Measurements from ENCODE around the gene ITLN2. TPM values are rescaled to one million over a fixed set of nuclear protein-coding genes. Genes with fewer than 3 reads are reported as not detected.
A peak's percentile ranks its signal among the peaks of the same experiment; 100 is the strongest.

The ITLN2 gene
- total and polyA plus RNA-seq, 9 of the 15 experiments (the other 6 are each of a cell fraction or from before 2014, with no cell fraction given) = not detected

DNA sequence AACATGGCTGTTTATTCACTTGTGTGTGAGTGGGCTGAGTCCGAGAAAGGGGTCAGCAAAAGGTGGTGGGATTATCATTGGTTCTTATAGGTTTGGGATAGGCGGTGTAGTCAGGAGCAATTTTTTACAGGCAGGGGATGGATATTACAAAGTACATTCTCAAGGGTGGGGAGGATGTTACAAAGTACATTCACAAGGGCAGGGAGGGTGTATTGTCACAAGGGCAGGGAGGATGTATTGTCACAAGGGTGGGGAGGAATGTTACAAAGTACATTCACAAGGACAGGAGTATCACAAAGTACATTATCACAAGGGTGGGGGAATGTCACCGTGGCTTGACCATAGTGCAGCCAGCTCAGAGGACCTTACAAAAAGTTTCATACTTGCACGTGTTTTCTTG, 31.1 kb upstream of the ITLN2 start (continued):
- TF ChIP-seq, protein P1, sequence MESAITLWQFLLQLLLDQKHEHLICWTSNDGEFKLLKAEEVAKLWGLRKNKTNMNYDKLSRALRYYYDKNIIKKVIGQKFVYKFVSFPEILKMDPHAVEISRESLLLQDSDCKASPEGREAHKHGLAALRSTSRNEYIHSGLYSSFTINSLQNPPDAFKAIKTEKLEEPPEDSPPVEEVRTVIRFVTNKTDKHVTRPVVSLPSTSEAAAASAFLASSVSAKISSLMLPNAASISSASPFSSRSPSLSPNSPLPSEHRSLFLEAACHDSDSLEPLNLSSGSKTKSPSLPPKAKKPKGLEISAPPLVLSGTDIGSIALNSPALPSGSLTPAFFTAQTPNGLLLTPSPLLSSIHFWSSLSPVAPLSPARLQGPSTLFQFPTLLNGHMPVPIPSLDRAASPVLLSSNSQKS (CRISPR knock-in tag; IDR thresholded peaks at IDR 0.05) = no peak
- TF ChIP-seq ARNT (IDR thresholded peaks at IDR 0.05) (no peak), ESRRA (IDR thresholded peaks at IDR 0.05; ENCODE audit: borderline replicate concordance, low read depth) (no peak)

DNA sequence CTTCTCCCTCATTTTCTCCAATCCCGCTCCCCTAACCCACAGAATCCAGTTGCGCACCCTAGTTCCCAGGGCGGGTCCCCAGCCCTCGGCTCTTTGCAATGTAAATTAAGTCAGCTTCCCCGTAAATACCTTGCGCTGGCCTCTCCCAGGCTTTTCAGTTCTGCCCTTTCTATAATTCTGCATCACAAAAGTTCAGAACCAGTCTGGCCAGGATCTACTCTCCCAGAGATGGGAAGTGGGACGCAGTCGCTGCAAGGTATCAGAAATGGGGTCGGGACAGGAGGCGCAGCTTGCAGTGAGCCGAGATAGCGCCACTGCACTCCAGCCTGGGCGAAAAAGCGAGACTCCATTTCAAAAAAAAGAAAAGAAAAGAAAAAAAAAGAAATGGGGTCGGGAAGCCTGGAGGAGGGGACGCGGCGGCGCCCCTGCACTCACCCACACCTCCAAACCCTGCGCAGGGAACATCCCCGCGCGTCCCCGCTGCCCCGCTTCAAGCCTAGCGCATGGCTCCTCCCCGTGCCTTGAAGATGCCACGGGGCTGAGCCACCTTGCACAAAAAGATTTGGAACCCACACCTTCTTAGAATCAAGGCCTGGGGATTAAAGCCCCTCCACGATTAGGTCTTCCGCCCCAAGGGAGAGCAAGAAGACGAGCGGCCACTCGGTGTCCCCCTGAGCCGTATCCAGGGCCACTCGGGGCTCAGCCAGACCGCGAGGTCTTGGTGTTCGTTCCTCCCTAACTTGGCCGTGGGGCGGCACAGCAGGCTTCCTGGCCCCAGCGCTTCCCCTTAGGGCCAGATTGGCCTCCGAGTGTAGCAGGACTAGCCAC, 27.2 kb upstream of the ITLN2 start:
- CTCF ChIA-PET (ENCODE audit: low intra/inter-chr PET ratio) = no interaction called here
- no peak overlapping the region for H3K4me3 ChIP-seq
- DNase-seq (ENCODE audit: extremely low read depth in 1 of 4, low spot score in 3 of 4) (no peak), FAIRE-seq (no peak), ATAC-seq (peak; percentile 41; the same call in 2 of the 3 replicates)
- H3K4me1 ChIP-seq (replicated peaks in 1 of 2; ENCODE audit: control insufficient read depth in 2 of 2, insufficient read depth in 2 of 2, low read length in 2 of 2) = peaks cover 0 to 6% of the 10 kb centered on the region in 2 experiments; a peak in 2 of 5 replicates
- BruUV-seq (replicated peaks) = no TSS peak
- peaks cover 0 to 14% of the 10 kb centered on the region in 2 experiments; a peak in 2 of 5 replicates for H3K27me3 ChIP-seq (ENCODE audit: control insufficient read depth in 2 of 2, insufficient read depth in 2 of 2, low read length in 2 of 2)
- H2AFZ ChIP-seq (ENCODE audit: low read depth, low read length) = no peak overlapping the region
- no peak overlapping the region for H3K27ac ChIP-seq (ENCODE audit: extremely low read depth, low read depth, low read length)
- H3K79me2 ChIP-seq (ENCODE audit: control insufficient read depth, insufficient read depth, low read length) = no peaks in the 10 kb centered on the region
- TF ChIP-seq DACH1 (IDR thresholded peaks at IDR 0.05; ENCODE audit: partially characterized antibody) = no peak
- no peak for TF ChIP-seq PCBP2 (IDR thresholded peaks at IDR 0.05; ENCODE audit: low read depth, low read length, poor library complexity, severe bottlenecking)
- TF ChIP-seq VEZF1 (CRISPR knock-in tag; IDR thresholded peaks at IDR 0.05) = no peak
- no peak for TF ChIP-seq MCM2 (IDR thresholded peaks at IDR 0.05; ENCODE audit: low read depth)
- TF ChIP-seq FOXP1 (CRISPR knock-in tag; IDR thresholded peaks at IDR 0.05) = no peak
- no peak for TF ChIP-seq GTF2B (IDR thresholded peaks at IDR 0.05; ENCODE audit: extremely low read depth, insufficient read length)
- no peak for TF ChIP-seq E2F5 (CRISPR knock-in tag; IDR thresholded peaks at IDR 0.05)
- no peak for TF ChIP-seq SRSF9 (IDR thresholded peaks at IDR 0.05; ENCODE audit: borderline replicate concordance, low read depth, low read length)
- no peak for TF ChIP-seq STAT5B (CRISPR knock-in tag; IDR thresholded peaks at IDR 0.05)
- WGBS (ENCODE audit: insufficient coverage, low coverage, missing lambda C conversion rate) = 53% methylated on average over 41 of the region's 42 CpGs
- in situ Hi-C loops (cut with MboI) (no loop called here), intact Hi-C loops (cut with micrococcal nuclease) (no loop called here)
- no peaks in the 10 kb centered on the region for H3K9me1 ChIP-seq (ENCODE audit: control insufficient read depth, insufficient read depth, low read length)
- H3K4me2 ChIP-seq (ENCODE audit: insufficient read depth, low read length) = no peak overlapping the region
- no peaks in the 10 kb centered on the region; the same call in 1 of the 2 replicates for H3K9me3 ChIP-seq (replicated peaks; ENCODE audit: control insufficient read depth, insufficient read depth, low read depth, low read length)
- no peaks in the 10 kb centered on the region for H4K20me1 ChIP-seq (replicated peaks; ENCODE audit: control insufficient read depth, insufficient read depth, low read length)
- 0 out of 4 replicates have a peak overlapping the region, but pooled peaks of 1 of the 2 experiments have one; percentile 45 for H3K9ac ChIP-seq (ENCODE audit: insufficient read depth in 1 of 2, low read depth in 2 of 2, low read length in 2 of 2)
- POLR2A ChIA-PET = interaction anchor here (1.2 kb wide), 1 partner anchor 11 kb away, joined by 3 read pairs; no protein-coding TSS in a partner anchor
- no peaks in the 10 kb centered on the region for H3K36me3 ChIP-seq (ENCODE audit: control insufficient read depth, insufficient read depth, low read length)
